CD4-positive, alpha-beta T cell treated with Interleukin-1 beta for 1 hour (primary cell): ENCODE results near the gene RIPK1.
"Not testable (repeated sequence)": the region's sequence is repeated elsewhere in the genome, so short reads cannot be mapped to it uniquely, and the experiment has no call there.

ENCODE experiments used
- DNase-seq, 2 donors: peaks; one replicate each; pipeline ENCODE4 v3.0.0-alpha.2; 2020 to 2022

The RIPK1 gene

DNA sequence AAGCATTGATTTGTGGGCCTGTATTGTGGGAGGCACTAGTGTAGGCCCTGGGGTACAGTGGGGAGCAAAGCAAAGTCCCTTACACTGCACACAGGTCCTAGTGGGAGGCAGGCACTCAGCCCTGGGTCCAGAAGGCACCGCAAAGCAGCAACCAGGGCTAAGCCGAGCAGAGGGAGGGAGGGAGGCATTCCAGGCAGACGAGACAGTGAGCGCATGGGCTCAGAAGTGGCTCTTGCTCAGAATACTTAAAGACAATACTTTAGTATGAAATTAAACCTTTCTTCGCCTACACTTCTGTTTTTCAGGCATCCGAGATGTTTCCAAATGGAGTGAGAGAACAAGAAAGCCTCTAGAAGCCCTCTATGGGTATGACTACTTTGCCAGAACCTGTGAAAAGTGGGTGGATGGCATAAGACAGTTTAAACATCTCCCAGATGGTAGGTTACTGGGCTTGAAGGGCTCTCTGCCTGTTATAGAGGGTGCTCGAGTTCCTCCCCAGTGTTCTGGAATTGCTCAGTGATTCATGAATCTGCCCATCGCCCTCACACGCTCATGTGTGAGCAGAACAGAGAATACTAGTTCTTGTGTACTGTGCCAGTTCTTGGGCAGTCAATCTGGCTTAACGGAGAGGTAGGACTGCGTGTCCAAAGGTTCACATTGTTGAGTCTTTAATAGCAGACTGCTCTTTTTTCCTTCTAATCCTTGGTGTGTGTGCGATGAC lies 68.9 kb downstream of the RIPK1 start:
- no peak for DNase-seq

DNA sequence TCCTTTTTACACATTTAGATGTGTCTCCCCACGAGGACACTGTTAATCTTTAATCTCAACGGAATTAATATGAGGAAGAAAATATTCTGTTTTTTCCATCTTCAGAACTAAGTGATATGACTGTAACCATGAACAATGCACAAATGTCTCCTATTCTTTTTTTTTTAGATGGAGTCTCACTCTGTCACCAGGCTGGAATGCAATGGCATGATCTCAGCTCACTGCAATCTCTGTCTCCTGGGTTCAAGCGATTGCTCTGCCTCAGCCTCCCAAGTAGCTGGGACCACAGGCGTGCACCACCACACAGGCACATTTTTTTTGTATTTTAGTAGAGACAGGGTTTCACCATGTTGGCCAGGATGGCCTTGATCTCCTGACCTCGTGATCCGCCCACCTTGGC lies 69.6 kb downstream of the RIPK1 start:
- DNase-seq, result not testable (repeated sequence)

DNA sequence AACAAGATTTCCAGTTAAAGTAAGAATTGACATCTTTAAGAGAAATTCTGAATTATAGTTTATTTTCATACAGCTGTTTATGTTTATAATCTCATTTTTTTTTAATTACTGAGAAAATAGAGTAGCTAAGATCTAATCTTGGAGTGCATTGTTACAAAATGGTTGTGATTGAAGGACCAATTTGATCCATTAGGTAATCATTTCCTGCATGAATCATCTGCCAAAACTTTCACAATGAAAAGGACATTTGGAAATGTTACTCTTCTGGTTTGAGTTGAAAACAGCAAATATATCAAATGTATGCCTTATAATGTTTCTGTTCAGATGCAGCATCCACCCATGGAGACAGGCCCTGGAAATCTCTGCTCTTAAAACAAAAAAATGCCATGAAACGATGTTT lies 70.0 kb downstream of the RIPK1 start:
- no peak for DNase-seq

DNA sequence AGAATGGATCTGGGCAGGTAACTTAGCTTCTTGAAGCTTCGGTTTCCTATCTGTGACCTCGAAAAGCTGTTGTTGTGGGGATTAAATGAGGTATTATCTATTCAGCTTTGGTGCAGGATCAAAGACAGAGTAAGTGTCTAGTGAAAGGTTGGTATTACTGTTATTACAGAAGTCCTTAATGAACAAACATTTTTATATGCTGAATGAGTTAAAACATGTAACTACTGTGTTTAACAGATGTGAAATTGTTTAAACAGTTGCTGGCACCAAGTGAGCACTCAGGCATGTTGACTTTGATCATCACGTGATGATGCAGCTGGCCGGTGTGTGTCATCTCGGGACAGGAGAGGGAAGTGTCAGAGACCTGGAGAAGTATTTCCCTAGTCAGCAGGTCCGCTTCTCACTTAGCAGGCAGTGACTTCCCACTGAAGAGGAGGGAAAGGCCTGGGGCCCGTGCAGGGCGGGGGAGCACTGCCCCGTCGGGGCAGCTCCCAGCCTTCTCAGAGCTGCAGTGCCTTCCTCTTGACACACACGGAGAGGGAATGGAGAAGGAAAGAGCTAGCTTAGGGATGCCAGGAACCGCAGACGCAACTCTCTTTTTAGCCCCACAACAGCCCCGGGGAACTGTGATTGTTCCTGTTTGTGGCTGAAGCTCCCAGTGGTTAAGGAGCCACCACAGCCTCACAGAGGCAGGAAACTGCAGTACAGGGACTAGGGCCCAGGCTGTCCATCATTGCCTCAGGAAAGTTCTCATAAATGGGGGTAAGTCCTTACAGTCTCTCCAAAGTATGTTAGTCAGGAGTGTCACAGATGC lies 71.0 kb downstream of the RIPK1 start:
- peak in 1 of 2 donors; percentile 57 for DNase-seq

DNA sequence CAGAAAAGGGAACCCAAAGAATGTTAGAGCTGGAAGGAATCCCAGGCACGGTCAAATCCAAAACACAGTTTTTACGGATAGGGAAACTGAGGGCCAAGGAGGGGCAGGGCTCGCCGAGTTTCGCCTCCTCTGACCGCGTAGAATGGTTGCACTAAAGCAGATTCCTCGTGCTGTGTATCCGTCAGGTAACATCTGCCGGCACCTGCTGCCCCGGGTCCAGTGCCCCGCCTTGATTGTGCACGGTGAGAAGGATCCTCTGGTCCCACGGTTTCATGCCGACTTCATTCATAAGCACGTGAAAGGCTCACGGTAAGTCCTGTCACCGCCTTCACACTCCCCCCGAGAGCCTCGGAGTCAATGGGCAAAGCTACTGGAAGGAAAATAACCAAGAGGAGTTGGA lies 71.9 kb downstream of the RIPK1 start:
- DNase-seq, result no peak

DNA sequence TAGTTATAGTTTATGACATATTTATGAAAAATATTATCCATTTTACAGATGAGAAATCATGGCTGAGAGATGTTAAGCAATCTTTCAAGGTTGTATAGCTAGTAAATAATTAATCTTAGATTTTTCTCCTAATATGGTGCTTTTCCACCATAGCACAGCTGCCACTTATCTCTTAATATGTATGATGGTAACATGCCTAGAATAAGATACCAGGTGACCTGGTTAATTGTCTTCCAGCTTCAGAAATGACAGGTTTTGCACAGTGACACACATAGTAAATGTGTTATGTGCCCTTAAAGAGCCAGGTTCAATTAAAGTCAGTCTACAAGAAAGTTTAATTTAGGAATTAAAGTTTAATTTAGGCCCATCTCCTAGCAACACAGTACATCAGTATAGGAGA lies 74.2 kb downstream of the RIPK1 start:
- DNase-seq, result no peak

DNA sequence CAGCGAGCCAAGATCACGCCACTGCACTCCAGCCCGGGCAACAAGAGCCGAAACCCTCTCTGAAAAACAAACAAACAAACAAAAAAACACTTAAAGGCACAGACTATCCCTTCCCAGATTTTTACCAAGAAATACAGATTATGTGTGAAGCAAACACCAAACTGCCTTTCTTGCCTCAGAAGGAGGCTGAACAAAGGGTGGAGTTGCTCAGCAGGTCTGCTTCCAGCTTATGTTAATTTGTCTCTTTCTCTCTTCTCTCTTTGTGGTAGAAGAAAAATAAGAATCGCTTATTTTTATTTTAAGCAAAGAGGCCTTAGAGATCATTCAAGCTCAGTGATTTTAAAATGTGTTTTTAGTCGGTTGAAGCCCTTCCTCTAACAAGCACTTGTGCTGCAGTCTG lies 74.9 kb downstream of the RIPK1 start:
- DNase-seq, result no peak

DNA sequence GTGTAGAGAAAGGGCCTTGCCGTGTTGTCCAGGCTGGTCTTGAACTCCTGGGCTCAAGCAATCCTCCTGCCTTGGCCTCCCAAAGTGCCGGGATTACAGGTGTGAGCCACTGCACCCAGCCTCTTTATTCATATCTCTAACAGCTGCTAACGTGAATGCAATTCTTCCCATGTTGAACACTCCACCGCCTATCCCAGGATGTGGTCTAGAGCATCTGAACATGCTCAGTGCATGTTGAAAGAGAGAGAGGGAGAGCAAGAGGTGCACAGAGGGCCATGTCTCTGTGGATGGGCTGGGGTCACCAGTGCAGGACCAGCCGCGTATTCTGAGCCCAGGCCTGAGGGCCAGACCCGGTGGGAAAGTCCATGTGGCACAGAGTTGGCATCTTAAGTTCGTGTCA lies 76.3 kb downstream of the RIPK1 start:
- no peak for DNase-seq

DNA sequence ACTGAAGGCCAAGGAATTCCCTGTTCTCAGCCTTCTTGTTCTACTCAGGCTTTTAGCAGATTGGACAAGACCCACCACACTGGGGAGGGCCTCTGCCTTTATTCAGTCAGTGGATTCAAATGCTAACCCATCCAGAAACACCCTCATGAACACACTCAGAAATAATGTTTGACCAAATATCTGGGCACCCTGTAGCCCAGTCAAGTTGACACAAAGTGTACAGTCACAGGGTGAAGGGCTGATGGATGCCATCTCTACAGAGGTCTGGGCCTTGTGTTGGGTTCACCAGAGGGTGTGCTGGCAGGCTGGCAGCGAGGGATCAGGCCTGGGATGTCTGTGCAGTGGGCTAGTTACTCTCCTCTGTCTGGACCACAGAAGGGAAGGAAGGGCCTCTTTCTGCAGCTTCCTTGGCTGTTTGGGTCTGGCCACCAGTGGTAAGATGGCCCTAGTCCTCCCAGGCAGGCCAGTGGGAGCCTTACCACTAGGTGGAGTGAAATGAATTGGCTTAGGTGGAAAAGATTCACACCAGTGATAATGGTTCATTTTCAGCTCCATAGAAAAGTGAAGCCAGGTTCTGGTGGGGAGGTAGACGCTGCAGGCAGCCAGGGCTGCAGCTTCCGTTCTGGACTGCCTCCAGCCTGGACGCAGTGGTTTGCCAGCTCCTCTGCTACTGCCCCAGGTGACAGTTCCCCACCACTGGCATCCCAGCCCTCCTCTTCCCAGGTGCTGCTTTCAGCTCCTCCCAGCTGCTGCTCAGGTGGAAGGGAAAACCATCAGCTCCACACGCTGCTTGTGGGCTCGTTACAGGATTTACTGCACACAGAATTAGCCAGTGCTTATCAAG lies 79.8 kb downstream of the RIPK1 start:
- no peak for DNase-seq

DNA sequence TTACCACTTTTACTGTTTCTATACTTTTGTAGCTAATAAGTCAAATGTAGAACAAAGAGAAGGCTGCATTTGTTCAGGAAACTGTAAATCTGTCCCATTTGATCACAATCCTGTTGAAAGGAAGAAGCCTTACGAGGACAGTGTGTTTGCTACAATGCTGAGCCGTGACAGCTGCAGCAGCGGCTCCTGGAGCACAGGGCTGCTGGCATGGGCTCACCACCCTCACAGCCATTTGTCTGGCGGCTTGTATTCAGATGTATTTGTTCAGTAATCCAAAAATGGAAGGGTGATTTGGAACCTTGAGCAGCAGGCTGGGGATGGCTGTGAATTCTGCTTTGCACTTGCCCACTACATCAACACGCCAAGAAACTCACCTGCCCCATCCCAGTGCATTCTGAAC lies 83.4 kb downstream of the RIPK1 start:
- DNase-seq, result no peak

DNA sequence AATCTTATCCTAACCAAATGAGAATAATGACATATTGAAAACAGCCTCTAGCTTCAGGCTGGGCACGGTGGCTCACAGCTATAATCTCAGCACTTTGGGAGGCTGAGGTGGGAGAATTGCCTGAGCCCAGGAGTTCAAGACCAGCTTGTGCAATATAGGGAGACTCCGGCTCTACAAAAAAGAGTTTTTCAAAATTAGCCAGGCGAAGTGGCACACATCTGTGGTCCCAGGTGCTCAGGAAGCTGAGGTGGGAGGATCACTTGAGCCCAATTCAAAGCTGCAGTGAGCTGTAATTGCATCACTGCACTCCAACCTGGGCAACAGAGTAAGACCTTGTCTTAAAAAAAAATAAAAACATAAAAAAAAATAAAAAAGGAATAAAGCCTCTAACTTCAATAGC lies 84.4 kb downstream of the RIPK1 start:
- DNase-seq, result no peak

DNA sequence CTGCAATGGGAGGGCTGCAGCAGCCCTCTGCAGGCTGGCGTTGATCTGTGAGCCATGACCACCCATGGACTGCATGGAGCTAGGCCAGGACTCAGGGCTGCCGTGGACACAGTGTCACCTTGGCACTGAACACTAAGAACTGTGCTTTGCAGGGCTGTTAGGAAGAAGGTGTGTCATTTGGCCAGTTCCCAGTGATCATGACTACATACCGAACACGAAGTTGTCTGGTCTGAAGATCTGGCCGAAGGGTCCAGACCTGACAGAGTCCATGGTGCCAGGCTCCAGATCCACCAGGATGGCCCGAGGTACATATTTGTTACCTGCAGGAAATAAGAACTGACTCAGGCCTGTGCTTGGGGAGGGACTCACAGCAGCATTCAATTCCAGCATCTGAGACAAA lies 87.1 kb downstream of the RIPK1 start:
- DNase-seq, result not testable (repeated sequence)

DNA sequence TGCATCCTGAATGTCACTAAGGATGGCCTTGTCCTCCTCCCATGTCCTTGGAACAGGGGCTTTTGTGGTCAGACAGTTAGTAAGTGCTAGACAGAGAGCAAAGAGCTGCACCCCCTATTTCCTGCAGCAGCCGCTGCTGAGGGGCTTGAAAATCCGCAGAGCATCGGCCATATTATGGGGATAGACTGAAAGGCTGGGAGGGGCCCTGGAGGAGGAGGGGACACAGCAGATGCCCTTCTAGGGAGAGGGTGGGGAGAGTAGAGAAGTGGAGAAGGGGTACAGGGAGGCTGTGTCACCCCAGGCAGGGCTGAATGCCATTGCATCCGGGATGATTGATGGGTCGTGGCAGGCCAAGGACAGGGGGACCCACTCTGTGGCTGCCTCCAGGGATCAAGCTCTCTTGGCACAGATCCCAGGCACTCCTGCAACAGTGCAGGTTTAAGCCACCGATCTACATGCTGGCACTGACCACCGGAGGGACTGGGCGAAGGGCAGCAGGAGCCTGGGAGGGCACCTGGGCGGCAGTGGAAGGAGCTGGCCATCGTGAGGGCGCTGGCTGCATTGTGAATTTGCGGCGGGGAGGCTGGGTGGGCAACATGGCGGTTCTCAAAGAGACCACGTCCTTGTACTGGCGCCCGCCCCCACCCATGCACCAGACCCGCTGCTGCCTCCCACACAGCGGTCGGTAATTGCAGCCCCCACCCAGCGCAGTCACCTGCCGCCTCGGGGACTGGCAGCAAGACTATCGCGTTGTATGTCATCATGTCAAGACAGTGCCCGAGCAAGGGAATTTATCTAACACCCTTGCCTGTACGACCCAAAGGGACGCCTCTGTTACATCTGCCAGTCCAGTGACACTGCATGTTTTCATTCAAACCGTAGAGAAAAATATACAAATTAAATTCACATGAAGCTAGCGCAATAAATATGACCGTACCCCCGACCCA lies 88.2 kb downstream of the RIPK1 start:
- DNase-seq, result peak; percentile 24 to 31

DNA sequence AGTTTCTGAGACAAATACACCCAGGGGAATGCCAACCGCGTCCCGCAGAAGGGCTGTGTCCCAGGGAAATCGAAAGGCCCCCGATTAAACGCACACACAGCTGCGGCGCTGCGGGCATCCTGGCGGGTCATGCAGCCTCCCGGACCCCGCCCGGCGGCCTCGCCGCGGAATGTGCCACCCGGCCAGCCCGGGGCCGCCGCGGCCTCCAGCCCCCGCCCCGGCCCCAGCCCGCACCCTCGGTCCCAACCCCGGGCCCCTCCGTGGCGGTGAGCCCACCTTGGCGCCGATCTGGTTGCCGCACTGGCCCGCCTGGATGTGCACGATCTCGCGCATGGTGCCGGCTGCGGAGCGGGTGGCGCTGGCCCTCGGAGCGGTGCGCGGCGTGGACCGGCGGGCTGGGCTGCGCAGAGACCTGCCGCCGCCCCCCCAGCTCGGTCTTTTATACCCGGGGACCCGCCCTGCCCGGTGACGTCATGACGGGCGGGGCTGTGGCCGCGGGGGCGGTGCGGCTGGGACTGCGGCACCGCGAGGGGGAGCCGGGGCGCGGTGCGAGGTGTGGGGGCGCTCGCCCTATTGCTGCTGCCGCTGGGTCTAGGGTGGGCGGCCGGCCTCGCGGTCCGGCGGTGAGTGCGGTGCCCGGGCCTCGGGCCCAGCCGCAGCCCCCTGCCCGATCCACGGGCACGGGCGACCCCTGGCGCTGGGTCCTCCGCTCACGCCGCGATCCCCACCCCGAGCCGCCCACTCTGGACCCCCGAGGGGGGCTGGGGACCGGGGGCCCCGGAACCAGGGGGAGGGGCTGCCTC lies 89.0 kb downstream of the RIPK1 start, which contains the start of gene TUBB2A:
Gene TUBB2A (minus strand): TSS at position 414 of the 803 bp plus-strand sequence. CDS start 81 bp downstream, at position 333.
- peak; percentile 87 to 90 for DNase-seq

DNA sequence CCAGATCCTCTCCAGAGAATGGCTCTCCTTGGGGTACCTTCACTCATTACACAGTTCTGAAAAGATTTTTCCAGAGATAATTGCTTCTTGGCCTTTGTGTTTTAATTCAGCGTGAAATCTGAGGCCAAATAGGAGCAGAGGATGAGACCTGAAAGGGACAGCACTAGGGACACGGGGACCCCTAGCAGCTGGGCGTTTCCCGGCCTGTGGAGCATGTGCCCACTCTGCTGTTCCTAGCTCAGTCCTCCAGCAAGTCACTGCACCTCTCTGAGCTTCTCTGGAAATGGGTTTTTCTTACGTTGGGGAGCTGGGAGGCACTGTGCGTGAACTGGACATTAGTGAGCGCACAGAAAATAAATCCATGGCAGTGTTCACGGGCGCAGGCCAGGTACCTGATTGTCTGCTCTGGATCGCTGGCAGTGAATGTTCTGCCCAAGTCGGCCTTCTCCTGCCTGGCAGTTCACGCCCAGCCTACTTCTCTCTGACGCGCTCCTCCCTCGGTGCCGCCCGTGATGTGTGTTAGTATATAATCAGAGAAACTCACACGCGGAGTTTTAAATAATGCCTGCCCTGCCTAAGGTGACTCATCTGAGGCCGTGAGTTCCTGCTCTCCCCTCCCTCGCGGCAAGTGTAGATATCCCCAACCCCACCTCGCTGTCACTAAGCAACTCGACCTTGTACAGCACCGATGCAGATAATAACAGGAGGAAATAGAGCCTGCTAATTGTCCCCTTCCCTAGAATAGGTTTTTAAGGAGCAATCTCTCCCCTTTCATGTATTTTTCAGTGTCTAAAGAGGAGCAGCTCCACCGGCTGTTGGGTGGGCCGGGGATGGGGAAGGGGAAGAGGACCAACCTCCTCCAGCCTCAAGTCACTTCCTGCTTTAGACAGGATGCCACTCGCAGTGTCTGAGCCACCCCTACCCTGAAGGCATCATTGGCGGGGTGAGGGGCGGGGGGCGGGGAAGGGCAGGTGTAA lies 91.8 kb downstream of the RIPK1 start:
- peak; percentile 72 to 78 for DNase-seq

DNA sequence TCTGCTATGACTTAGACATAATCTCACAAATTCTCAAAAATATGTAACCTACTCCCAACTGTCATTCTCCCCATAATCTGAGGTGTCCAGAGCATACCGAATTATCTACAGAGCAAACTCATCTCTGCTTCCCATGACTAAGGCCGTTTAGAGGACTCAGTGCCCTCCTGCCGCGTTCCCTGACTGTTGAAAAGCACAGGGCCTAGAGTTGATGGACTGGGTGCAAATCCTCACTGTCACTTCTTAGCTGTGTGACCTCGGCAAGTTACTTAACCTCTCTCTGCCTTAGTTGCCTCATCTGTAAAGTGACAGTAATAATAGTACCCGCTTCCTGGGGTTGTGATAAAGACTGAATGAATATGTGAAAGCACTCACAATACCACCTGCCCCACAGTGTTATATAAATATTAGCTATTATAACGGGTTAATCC lies 93.8 kb downstream of the RIPK1 start:
- no peak for DNase-seq

DNA sequence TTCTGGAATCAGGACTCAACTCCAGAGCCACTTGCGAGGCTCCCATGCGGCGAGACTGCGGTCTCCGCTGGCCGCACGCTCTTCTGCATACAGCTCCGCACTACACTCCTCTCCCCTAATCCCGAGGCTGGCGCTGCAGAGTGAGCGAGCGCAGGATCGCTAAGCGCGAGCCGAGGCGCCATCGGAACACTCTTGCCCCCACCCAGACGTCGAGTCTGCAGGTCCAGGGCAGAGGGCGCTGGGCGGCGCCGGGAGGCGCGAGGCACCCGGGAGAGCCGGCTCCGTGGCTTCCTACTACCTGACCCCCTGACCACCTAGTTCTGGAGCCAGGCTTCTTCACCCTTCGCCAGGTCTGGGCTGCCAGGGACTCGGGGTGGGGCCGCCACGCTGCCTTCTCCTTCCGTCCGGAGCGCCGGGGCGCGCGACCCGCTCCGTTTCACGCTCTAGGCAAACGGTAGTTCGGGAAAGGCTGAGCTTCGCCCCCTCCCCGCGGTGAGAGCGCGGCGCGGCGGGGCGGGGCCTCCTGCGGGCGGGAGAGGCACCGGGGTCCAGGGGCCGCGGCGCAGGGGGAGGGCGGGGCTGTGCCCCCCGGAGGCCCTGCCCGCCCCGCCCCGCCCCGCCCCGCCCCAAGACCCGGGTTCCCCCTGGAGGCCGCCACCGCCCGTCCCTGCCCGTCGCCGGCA lies 94.4 kb downstream of the RIPK1 start:
- DNase-seq, result peak; percentile 60 to 72

DNA sequence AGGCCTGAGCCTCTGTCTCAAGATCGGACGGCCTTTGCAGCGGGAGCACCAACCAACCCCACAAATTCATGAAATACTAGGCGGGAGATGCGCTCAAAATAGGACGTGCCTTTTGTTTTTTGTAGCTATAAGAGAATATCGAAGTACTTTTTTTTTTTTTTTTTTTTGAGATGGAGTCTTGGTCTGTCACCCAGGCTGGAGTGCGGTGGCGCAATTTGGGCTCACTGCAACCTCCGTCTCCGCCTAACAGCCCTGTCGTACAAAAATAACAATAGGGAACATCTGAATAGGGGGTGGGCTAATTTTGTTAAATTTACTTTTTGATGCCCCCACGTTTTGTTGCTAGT lies 94.9 kb downstream of the RIPK1 start:
- no peak for DNase-seq

DNA sequence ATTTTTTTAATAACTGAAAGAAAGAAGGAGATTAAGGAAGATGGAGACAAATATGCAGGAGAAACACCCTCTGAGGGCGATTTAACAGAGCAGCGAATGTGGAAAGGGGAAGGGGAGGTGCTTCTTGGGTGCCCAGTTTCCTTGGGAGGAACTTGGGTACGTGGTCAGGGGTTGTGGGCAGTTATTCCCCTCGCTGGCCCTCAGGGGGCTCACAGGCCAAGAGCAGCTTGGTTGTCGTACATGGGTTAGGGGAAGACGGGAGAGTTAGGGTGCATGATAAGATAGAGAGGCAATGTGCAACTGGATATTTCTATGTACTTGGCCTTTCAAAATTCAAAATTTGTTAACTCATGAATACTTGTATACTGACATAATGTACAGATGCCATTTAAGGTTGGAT lies 96.1 kb downstream of the RIPK1 start:
- no peak for DNase-seq
